H9 (cell line): ENCODE measurements around the gene AHDC1. TPM values are rescaled to one million over a fixed set of nuclear protein-coding genes. Genes with fewer than 3 reads are reported as not detected.
A peak's percentile ranks its signal among the peaks of the same experiment; 100 is the strongest.

Experiments used
- DNase-seq: peaks from one replicate; pipeline ENCODE4 v3.0.0-alpha.2; 2017
- H2AFZ ChIP-seq: one replicate; pipeline ENCODE4 v1.6.1; 2013; ENCODE audit warnings: mild to moderate bottlenecking, low read length, control low read depth, moderate library complexity
- H2AK5ac ChIP-seq: 2 replicates; pipeline ENCODE4 v1.6.1; 2013; ENCODE audit warnings: low read length, control low read depth, mixed read lengths; ENCODE audit not compliant: insufficient read length
- H2BK120ac ChIP-seq: one replicate; pipeline ENCODE4 v1.6.1; 2013; ENCODE audit warnings: low read depth, mild to moderate bottlenecking, low read length, control low read depth, inconsistent platforms; ENCODE audit not compliant: poor library complexity, severe bottlenecking
- H2BK12ac ChIP-seq: 2 replicates; pipeline ENCODE4 v1.6.1; 2013; ENCODE audit warnings: low read length, control low read depth, mixed read lengths, low read depth; ENCODE audit not compliant: insufficient read length
- H2BK15ac ChIP-seq: 2 replicates; pipeline ENCODE4 v1.6.1; 2013; ENCODE audit warnings: low read depth, low read length, control low read depth
- H2BK20ac ChIP-seq: one replicate; pipeline ENCODE4 v1.6.1; 2013; ENCODE audit warnings: low read depth, mild to moderate bottlenecking, low read length, control low read depth, inconsistent platforms; ENCODE audit not compliant: poor library complexity, severe bottlenecking
- H2BK5ac ChIP-seq: 2 replicates; pipeline ENCODE4 v1.6.1; 2013; ENCODE audit warnings: low read length, control low read depth, mixed read lengths; ENCODE audit not compliant: insufficient read length
- H3K14ac ChIP-seq: 2 replicates; pipeline ENCODE4 v1.6.1; 2013; ENCODE audit warnings: low read length, control low read depth; ENCODE audit not compliant: insufficient read depth
- H3K18ac ChIP-seq: 2 replicates; pipeline ENCODE4 v1.6.1; 2013; ENCODE audit warnings: low read depth, mild to moderate bottlenecking, mixed read lengths, low read length, control low read depth; ENCODE audit not compliant: insufficient read length
- H3K23ac ChIP-seq: 2 replicates; pipeline ENCODE4 v1.6.1; 2013; ENCODE audit warnings: low read length, control low read depth, mixed read lengths, low read depth; ENCODE audit not compliant: insufficient read length
- H3K23me2 ChIP-seq: 2 replicates; pipeline ENCODE4 v1.6.1; 2013; ENCODE audit warnings: low read depth, mild to moderate bottlenecking, mixed read lengths, low read length, control low read depth; ENCODE audit not compliant: insufficient read length, poor library complexity, severe bottlenecking
- H3K27ac ChIP-seq: 2 replicates; pipeline ENCODE4 v1.5.1; 2013; ENCODE audit warnings: low read length, control low read depth, mixed read lengths, low read depth; ENCODE audit not compliant: insufficient read length
- H3K27me3 ChIP-seq: 2 replicates; pipeline ENCODE4 v1.6.1; 2013; ENCODE audit warnings: low read length, control low read depth, inconsistent platforms; ENCODE audit not compliant: insufficient read depth
- H3K4ac ChIP-seq: 2 replicates; pipeline ENCODE4 v1.6.1; 2013; ENCODE audit warnings: low read depth, mild to moderate bottlenecking, control low read depth, inconsistent platforms, low read length, moderate library complexity
- H3K4me1 ChIP-seq: 2 replicates; pipeline ENCODE4 v1.6.1; 2013; ENCODE audit warnings: low read length, control low read depth, inconsistent platforms; ENCODE audit not compliant: insufficient read depth
- H3K4me2 ChIP-seq: 2 replicates; pipeline ENCODE4 v1.6.1; 2013; ENCODE audit warnings: low read length, control low read depth, mixed read lengths; ENCODE audit not compliant: insufficient read length, insufficient read depth
- H3K56ac ChIP-seq: 2 replicates; pipeline ENCODE4 v1.6.1; 2013; ENCODE audit warnings: low read depth, mild to moderate bottlenecking, mixed read lengths, low read length, control low read depth; ENCODE audit not compliant: insufficient read length
- H3K79me1 ChIP-seq: 2 replicates; pipeline ENCODE4 v1.6.1; 2013; ENCODE audit warnings: low read depth, mild to moderate bottlenecking, moderate library complexity, low read length, control low read depth, inconsistent platforms; ENCODE audit not compliant: insufficient read depth, poor library complexity, severe bottlenecking
- H3K79me2 ChIP-seq: 2 replicates; pipeline ENCODE4 v1.6.1; 2013; ENCODE audit warnings: low read length, control low read depth, inconsistent platforms; ENCODE audit not compliant: insufficient read depth
- H3K9ac ChIP-seq: 2 replicates; pipeline ENCODE4 v1.6.1; 2013; ENCODE audit warnings: low read length, control low read depth, mixed read lengths; ENCODE audit not compliant: insufficient read length; ENCODE audit errors: extremely low read depth
- H3K9me3 ChIP-seq: one replicate; pipeline ENCODE4 v1.6.1; 2013; ENCODE audit warnings: low read depth, low read length, inconsistent platforms; ENCODE audit not compliant: control insufficient read depth
- H3T11ph ChIP-seq: one replicate; pipeline ENCODE4 v1.6.1; 2013; ENCODE audit warnings: mild to moderate bottlenecking, low read length, control low read depth, inconsistent platforms
- H4K20me1 ChIP-seq: one replicate; pipeline ENCODE4 v1.6.1; 2013; ENCODE audit not compliant: control insufficient read depth, insufficient read length, insufficient read depth
- H4K5ac ChIP-seq: 2 replicates; pipeline ENCODE4 v1.6.1; 2013; ENCODE audit warnings: low read depth, mild to moderate bottlenecking, mixed read lengths, low read length, control low read depth; ENCODE audit not compliant: insufficient read length
- H4K8ac ChIP-seq: replicated peaks from 2 replicates; pipeline ENCODE4 v1.6.1; 2013; ENCODE audit warnings: low read length, control low read depth, mixed read lengths, low read depth; ENCODE audit not compliant: insufficient read length
- H4K91ac ChIP-seq: 2 replicates; pipeline ENCODE4 v1.6.1; 2013; ENCODE audit warnings: low read depth, mild to moderate bottlenecking, moderate library complexity, mixed read lengths, low read length, control low read depth; ENCODE audit not compliant: insufficient read length
- H3K27ac Mint-ChIP-seq, 3 experiments: 2 replicates in 2 of 3; 3 replicates in 1 of 3; pipeline ENCODE4 v1.8.0; 2020 to 2021; ENCODE audit warnings: mixed read lengths in 3 of 3, mild to moderate bottlenecking in 1 of 3, moderate library complexity in 1 of 3
- H3K27me3 Mint-ChIP-seq: 2 replicates; pipeline ENCODE4 v1.8.0; 2021; ENCODE audit warnings: low read depth, mild to moderate bottlenecking, moderate library complexity, mixed read lengths
- H3K36me3 Mint-ChIP-seq, 3 experiments: 2 replicates in 2 of 3; 3 replicates in 1 of 3; pipeline ENCODE4 v1.8.0; 2020 to 2021; ENCODE audit warnings: low read depth in 3 of 3, mixed read lengths in 3 of 3; ENCODE audit not compliant: insufficient read depth in 1 of 3
- H3K4me1 Mint-ChIP-seq, 2 experiments: 2 replicates each; pipeline ENCODE4 v1.8.0; 2020; ENCODE audit warnings: mixed read lengths in 2 of 2
- H3K4me3 Mint-ChIP-seq, 2 experiments: 2 replicates in 1 of 2; 3 replicates in 1 of 2; pipeline ENCODE4 v1.8.0; 2020 to 2021; ENCODE audit warnings: mild to moderate bottlenecking in 2 of 2, mixed read lengths in 2 of 2, moderate library complexity in 1 of 2
- H3K9me3 Mint-ChIP-seq, 2 experiments: 2 replicates in 1 of 2; 3 replicates in 1 of 2; pipeline ENCODE4 v1.8.0; 2020; ENCODE audit warnings: mild to moderate bottlenecking in 2 of 2, mixed read lengths in 2 of 2, moderate library complexity in 1 of 2
- CTCF ChIP-seq: fragments of 200-600 bp; sonication (generic); conservative IDR thresholded peaks from 3 replicates; pipeline ENCODE4 v1.8.0; 2021; ENCODE audit warnings: antibody characterized with exemption, mild to moderate bottlenecking
- WGBS: extraction: QIAGEN DNeasy Blood & Tissue Kit; methylation state at CpG from one replicate; pipeline ENCODE4 v1.1.7; 2013; ENCODE audit warnings: missing lambda C conversion rate, low lambda C conversion rate, mixed read lengths; ENCODE audit not compliant: insufficient read length; ENCODE audit errors: extremely low coverage; 5-methylcytosine and 5-hydroxymethylcytosine counted together
- total RNA-seq: library from RNA; stranded (reverse); gene quantifications from 2 replicates; pipeline ENCODE4 v1.2.1, GENCODE V29; 2021

AHDC1 gene
- total RNA-seq, 1 experiment from 2014 or later, result 29.4 TPM

GRCh38 chr1:27491748-27492700 is 111.9 kb downstream of the AHDC1 start:
- Histone ChIP-seq H4K5ac (no peak overlapping the region), H3K27me3 (no peaks in the 10 kb centered on the region), H3K4me2 (no peak overlapping the region), H3K9ac (no peak overlapping the region), H3K18ac (peak overlapping the region; percentile 57), H4K20me1 (no peaks in the 10 kb centered on the region), H3K79me2 (peaks cover 2% of the 10 kb centered on the region; the same call in 1 of the 2 replicates), H3T11ph (no peak overlapping the region), H4K8ac (no peak overlapping the region), H3K23me2 (peaks cover 4% of the 10 kb centered on the region), H3K4ac (no peak overlapping the region), H4K91ac (no peak overlapping the region), H3K79me1 (no peaks in the 10 kb centered on the region), H2BK120ac (no peak overlapping the region), H2BK15ac (no peak overlapping the region), H2BK20ac (no peak overlapping the region), H3K14ac (no peak overlapping the region), H3K23ac (no peak overlapping the region), H2BK12ac (no peak overlapping the region), H2AK5ac (no peak overlapping the region), H3K4me1 (no peaks in the 10 kb centered on the region), H3K9me3 (no peaks in the 10 kb centered on the region), H2AFZ (no peak overlapping the region), H2BK5ac (no peak overlapping the region), H3K27ac (no peak overlapping the region), H3K56ac (no peak overlapping the region)
- no peaks in the 10 kb centered on the region; the same call in 1 of the 2 replicates for H3K27me3 Mint-ChIP-seq
- DNase-seq, result no peak
- H3K9me3 Mint-ChIP-seq, result no peaks in the 10 kb centered on the region
- peaks cover 23 to 46% of the 10 kb centered on the region in 2 experiments for H3K4me1 Mint-ChIP-seq
- peak overlapping the region in 2 of 3 experiments; percentile 51 to 89; a peak in 3 of 7 replicates for H3K27ac Mint-ChIP-seq
- TF ChIP-seq CTCF, result no peak
- no CpG with 5 or more reads among the region's 9 CpGs for WGBS
- H3K4me3 Mint-ChIP-seq, result no peak overlapping the region; a peak in 1 of 5 replicates
- H3K36me3 Mint-ChIP-seq, result no peaks in the 10 kb centered on the region; a peak in 1 of 7 replicates
